GM18873 (cell line): ENCODE data around the gene MAD2L2.
A peak's percentile ranks its signal among the peaks of the same experiment; 100 is the strongest.

ENCODE experiments used
- ATAC-seq: cut with Tn5 transposase; IDR thresholded peaks from one replicate; pipeline ENCODE4 v1.9.1; 2021; ENCODE audit warnings: mild to moderate bottlenecking, moderate library complexity, moderate number of reproducible peaks; ENCODE audit not compliant: unreplicated experiment, low FRiP score

The MAD2L2 gene

GRCh38 chr1:11681071-11681771 lies at the start of gene MAD2L2:
Gene MAD2L2 (minus strand): TSS chr1:11681148. CDS start chr1:11680601, 547 bp downstream.
- peak; percentile 59 for ATAC-seq

- no peak for ATAC-seq
Measured at GRCh38 chr1:11730429-11730891, 49.5 kb upstream of the MAD2L2 start.

- no peak for ATAC-seq
Measured at GRCh38 chr1:11729498-11730428, 48.8 kb upstream of the MAD2L2 start.

- ATAC-seq = no peak
Measured at GRCh38 chr1:11729155-11729497, 48.2 kb upstream of the MAD2L2 start.

GRCh38 chr1:11728126-11728806 lies 47.3 kb upstream of the MAD2L2 start:
- ATAC-seq = no peak

- no peak for ATAC-seq
Measured at GRCh38 chr1:11727119-11727518, 46.2 kb upstream of the MAD2L2 start.

GRCh38 chr1:11725616-11726015 lies 44.7 kb upstream of the MAD2L2 start:
- no peak for ATAC-seq

- ATAC-seq = no peak
Measured at GRCh38 chr1:11722538-11722937, 41.6 kb upstream of the MAD2L2 start.

- ATAC-seq = no peak
Measured at GRCh38 chr1:11721311-11721710, 40.4 kb upstream of the MAD2L2 start.

GRCh38 chr1:11720525-11720924 lies 39.6 kb upstream of the MAD2L2 start:
- ATAC-seq = no peak

GRCh38 chr1:11720033-11720376 lies 39.1 kb upstream of the MAD2L2 start:
- ATAC-seq = no peak

- no peak for ATAC-seq
Measured at GRCh38 chr1:11719313-11720032, 38.5 kb upstream of the MAD2L2 start.

GRCh38 chr1:11714831-11715575 lies 34.1 kb upstream of the MAD2L2 start:
- no peak for ATAC-seq

- no peak for ATAC-seq
Measured at GRCh38 chr1:11713095-11713494, 32.1 kb upstream of the MAD2L2 start.

GRCh38 chr1:11712285-11712684 lies 31.3 kb upstream of the MAD2L2 start:
- ATAC-seq = no peak

GRCh38 chr1:11711490-11711889 lies 30.5 kb upstream of the MAD2L2 start:
- ATAC-seq = no peak

GRCh38 chr1:11708554-11709350 lies 27.8 kb upstream of the MAD2L2 start:
- ATAC-seq = no peak

GRCh38 chr1:11707621-11708276 lies 26.8 kb upstream of the MAD2L2 start:
- no peak for ATAC-seq
